ENCODE results near the gene C22orf39. TPM values are rescaled to one million over a fixed set of nuclear protein-coding genes. Genes with fewer than 3 reads are reported as not detected.
"Not testable (repeated sequence)": the region's sequence is repeated elsewhere in the genome, so short reads cannot be mapped to it uniquely, and the experiment has no call there.

Gene C22orf39
- total RNA-seq, 1 donor from 2014 or later: 26.6 TPM

- Mint-ChIP-seq H3K9me3 (ENCODE audit: unreplicated experiment) (no peaks in the 10 kb centered on the region), H3K4me3 (ENCODE audit: unreplicated experiment) (no peak overlapping the region), H3K27ac (ENCODE audit: unreplicated experiment) (no peak overlapping the region), H3K27me3 (ENCODE audit: unreplicated experiment) (peaks cover 8% of the 10 kb centered on the region), H3K4me1 (ENCODE audit: unreplicated experiment) (peaks cover 26% of the 10 kb centered on the region), H3K36me3 (ENCODE audit: low read depth, unreplicated experiment) (peaks cover 9% of the 10 kb centered on the region)
- DNase-seq (ENCODE audit: low spot score): no peak
- no peak for TF ChIP-seq CTCF (IDR thresholded peaks at IDR 0.05; ENCODE audit: unreplicated experiment)
Observed at GRCh38 chr22:19449422-19449767, 1.9 kb upstream of the C22orf39 start.

GRCh38 chr22:19448739-19449421, 1.4 kb upstream of the C22orf39 start:
- Mint-ChIP-seq H3K4me1 (ENCODE audit: unreplicated experiment) (peaks cover 28% of the 10 kb centered on the region), H3K36me3 (ENCODE audit: low read depth, unreplicated experiment) (peaks cover 6% of the 10 kb centered on the region), H3K27ac (ENCODE audit: unreplicated experiment) (no peak overlapping the region), H3K9me3 (ENCODE audit: unreplicated experiment) (no peaks in the 10 kb centered on the region), H3K4me3 (ENCODE audit: unreplicated experiment) (peak overlapping the region; percentile 33), H3K27me3 (ENCODE audit: unreplicated experiment) (peaks cover 8% of the 10 kb centered on the region)
- no peak for DNase-seq (ENCODE audit: low spot score)
- TF ChIP-seq CTCF (IDR thresholded peaks at IDR 0.05; ENCODE audit: unreplicated experiment): no peak

GRCh38 chr22:19448076-19448607, 631 bp upstream of the C22orf39 start:
- peak; percentile 24 for DNase-seq (ENCODE audit: low spot score)
- no peak for TF ChIP-seq CTCF (IDR thresholded peaks at IDR 0.05; ENCODE audit: unreplicated experiment)
- peak overlapping the region; percentile 89 for H3K4me3 Mint-ChIP-seq (ENCODE audit: unreplicated experiment)
- peaks cover 28% of the 10 kb centered on the region for H3K4me1 Mint-ChIP-seq (ENCODE audit: unreplicated experiment)
- H3K36me3 Mint-ChIP-seq (ENCODE audit: low read depth, unreplicated experiment): peaks cover 9% of the 10 kb centered on the region
- H3K27ac Mint-ChIP-seq (ENCODE audit: unreplicated experiment): peak overlapping the region; percentile 70
- H3K9me3 Mint-ChIP-seq (ENCODE audit: unreplicated experiment): no peaks in the 10 kb centered on the region
- H3K27me3 Mint-ChIP-seq (ENCODE audit: unreplicated experiment): peaks cover 8% of the 10 kb centered on the region

GRCh38 chr22:19446603-19447329, 745 bp downstream of the C22orf39 start:
- Mint-ChIP-seq H3K4me3 (ENCODE audit: unreplicated experiment) (peak overlapping the region; percentile 97), H3K27me3 (ENCODE audit: unreplicated experiment) (peaks cover 8% of the 10 kb centered on the region), H3K27ac (ENCODE audit: unreplicated experiment) (peak overlapping the region; percentile 89), H3K36me3 (ENCODE audit: low read depth, unreplicated experiment) (peaks cover 12% of the 10 kb centered on the region), H3K9me3 (ENCODE audit: unreplicated experiment) (no peaks in the 10 kb centered on the region), H3K4me1 (ENCODE audit: unreplicated experiment) (peaks cover 31% of the 10 kb centered on the region)
- no peak for TF ChIP-seq CTCF (IDR thresholded peaks at IDR 0.05; ENCODE audit: unreplicated experiment)
- no peak for DNase-seq (ENCODE audit: low spot score)

- Mint-ChIP-seq H3K27ac (ENCODE audit: unreplicated experiment) (peak overlapping the region; percentile 67), H3K36me3 (ENCODE audit: low read depth, unreplicated experiment) (peaks cover 12% of the 10 kb centered on the region), H3K4me1 (ENCODE audit: unreplicated experiment) (peaks cover 31% of the 10 kb centered on the region), H3K4me3 (ENCODE audit: unreplicated experiment) (peak overlapping the region; percentile 80)
- not testable (repeated sequence) for H3K27me3 Mint-ChIP-seq (ENCODE audit: unreplicated experiment); DNase-seq (ENCODE audit: low spot score); H3K9me3 Mint-ChIP-seq (ENCODE audit: unreplicated experiment)
Observed at GRCh38 chr22:19445279-19445982, 2.1 kb downstream of the C22orf39 start.

All from endothelial cell (in vitro differentiated cells).